ENCODE measurements around the gene CD164L2.
A peak's percentile ranks its signal among the peaks of the same experiment; 100 is the strongest.

The CD164L2 gene

DNA sequence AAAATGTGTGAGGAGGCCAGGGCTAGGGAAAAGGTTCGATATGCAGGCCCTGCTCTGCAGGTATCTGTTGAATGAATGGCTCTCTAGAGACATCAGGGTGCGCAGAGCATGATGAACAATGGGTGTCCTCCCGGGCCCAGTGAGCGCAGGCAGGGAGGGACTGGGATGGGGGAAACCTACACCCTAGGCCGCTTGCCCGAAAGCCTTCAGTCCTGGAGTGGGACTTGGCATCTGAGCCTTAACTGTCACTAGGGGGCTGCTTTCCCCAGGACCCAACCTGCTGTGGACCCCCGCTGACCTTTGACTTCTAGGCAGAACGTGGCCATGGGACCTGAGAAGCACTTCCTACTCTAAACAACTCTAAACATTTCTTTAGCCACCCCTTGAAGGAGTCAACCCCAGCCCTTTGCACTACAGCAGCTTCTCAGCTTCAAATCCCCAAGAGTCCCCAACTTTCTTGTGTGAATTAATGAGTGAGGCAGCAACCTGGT is 15.9 kb downstream of the CD164L2 start:
- ATAC-seq: peak; percentile 3; the same call in 1 of the 3 replicates
- no peak for TF ChIP-seq PPARA (CRISPR knock-in tag; IDR thresholded peaks at IDR 0.05; ENCODE audit: borderline replicate concordance)
- TF ChIP-seq OSR1 (CRISPR knock-in tag; IDR thresholded peaks at IDR 0.05): no peak
- TF ChIP-seq ARNTL (CRISPR knock-in tag; IDR thresholded peaks at IDR 0.05; ENCODE audit: borderline replicate concordance, low read depth): no peak
- no peak for TF ChIP-seq ZFP30 (CRISPR knock-in tag; IDR thresholded peaks at IDR 0.05)

DNA sequence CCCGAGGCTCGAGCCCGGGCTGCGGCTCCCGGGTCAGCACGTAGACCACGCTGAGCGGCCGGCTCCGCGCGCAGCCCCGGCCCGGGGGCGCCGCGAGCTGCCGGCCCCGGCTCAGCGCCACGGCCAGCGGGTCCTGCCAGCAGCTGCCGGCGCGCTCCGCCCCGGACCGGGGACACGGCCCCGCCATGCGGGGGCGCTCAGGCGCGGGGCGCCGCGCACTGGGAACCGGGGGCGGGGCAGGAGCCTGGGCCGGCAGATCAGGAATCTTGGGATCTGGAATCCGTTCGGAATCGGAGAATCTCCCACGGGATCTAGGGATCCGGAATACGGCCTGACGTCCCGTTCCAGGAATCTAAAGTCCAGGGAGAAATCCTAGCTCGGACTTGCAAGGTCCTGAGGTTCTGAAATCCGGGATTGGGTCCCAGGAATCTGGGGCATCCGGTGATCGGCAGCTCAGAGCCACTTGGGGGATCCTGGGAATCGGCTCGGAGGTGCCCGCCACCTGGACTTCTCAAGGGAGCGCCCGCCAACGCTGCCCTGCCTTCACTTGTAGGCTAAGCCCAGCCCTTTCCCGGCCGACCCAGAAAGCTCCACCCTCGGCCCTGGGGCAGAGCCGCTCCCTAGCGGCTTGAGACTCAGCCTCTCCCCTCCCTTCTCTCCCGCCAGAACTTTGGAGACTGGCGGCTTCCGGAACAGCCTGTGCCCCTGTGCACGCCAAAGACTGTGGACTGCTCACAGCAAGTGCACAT is 16.5 kb downstream of the CD164L2 start, which contains the start of gene MAP3K6:
Gene MAP3K6 (minus strand): TSS at position 551 of the 749 bp plus-strand sequence. CDS start 364 bp downstream, at position 187.
- TF ChIP-seq, protein P1, sequence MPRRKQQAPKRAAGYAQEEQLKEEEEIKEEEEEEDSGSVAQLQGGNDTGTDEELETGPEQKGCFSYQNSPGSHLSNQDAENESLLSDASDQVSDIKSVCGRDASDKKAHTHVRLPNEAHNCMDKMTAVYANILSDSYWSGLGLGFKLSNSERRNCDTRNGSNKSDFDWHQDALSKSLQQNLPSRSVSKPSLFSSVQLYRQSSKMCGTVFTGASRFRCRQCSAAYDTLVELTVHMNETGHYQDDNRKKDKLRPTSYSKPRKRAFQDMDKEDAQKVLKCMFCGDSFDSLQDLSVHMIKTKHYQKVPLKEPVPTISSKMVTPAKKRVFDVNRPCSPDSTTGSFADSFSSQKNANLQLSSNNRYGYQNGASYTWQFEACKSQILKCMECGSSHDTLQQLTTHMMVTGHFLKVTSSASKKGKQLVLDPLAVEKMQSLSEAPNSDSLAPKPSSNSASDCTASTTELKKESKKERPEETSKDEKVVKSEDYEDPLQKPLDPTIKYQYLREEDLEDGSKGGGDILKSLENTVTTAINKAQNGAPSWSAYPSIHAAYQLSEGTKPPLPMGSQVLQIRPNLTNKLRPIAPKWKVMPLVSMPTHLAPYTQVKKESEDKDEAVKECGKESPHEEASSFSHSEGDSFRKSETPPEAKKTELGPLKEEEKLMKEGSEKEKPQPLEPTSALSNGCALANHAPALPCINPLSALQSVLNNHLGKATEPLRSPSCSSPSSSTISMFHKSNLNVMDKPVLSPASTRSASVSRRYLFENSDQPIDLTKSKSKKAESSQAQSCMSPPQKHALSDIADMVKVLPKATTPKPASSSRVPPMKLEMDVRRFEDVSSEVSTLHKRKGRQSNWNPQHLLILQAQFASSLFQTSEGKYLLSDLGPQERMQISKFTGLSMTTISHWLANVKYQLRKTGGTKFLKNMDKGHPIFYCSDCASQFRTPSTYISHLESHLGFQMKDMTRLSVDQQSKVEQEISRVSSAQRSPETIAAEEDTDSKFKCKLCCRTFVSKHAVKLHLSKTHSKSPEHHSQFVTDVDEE (CRISPR knock-in tag; IDR thresholded peaks at IDR 0.05): no peak
- TF ChIP-seq ISL1 (CRISPR knock-in tag; IDR thresholded peaks at IDR 0.05): no peak
- no peak for TF ChIP-seq ZNF565 (CRISPR knock-in tag; conservative IDR thresholded peaks at IDR 0.05; ENCODE audit: low read depth)
- no peak for TF ChIP-seq SNAI2 (CRISPR knock-in tag; IDR thresholded peaks at IDR 0.05)
- no peak for TF ChIP-seq TOX (CRISPR knock-in tag; IDR thresholded peaks at IDR 0.05; ENCODE audit: borderline replicate concordance)
- no peak for TF ChIP-seq OSR1 (CRISPR knock-in tag; IDR thresholded peaks at IDR 0.05)
- TF ChIP-seq ESRRG (CRISPR knock-in tag; IDR thresholded peaks at IDR 0.05): no peak
- no peak for TF ChIP-seq ZNF70 (CRISPR knock-in tag; IDR thresholded peaks at IDR 0.05)
- TF ChIP-seq PATZ1 (CRISPR knock-in tag; IDR thresholded peaks at IDR 0.05; ENCODE audit: borderline replicate concordance): no peak
- no peak for TF ChIP-seq ZNF8 (CRISPR knock-in tag; IDR thresholded peaks at IDR 0.05)
- no peak for TF ChIP-seq TCF4 (CRISPR knock-in tag; IDR thresholded peaks at IDR 0.05; ENCODE audit: borderline replicate concordance)
- TF ChIP-seq ZFP3 (CRISPR knock-in tag; IDR thresholded peaks at IDR 0.05): no peak
- TF ChIP-seq CREB5 (CRISPR knock-in tag; IDR thresholded peaks at IDR 0.05; ENCODE audit: low read depth): no peak
- TF ChIP-seq CSDC2 (CRISPR knock-in tag; IDR thresholded peaks at IDR 0.05): no peak
- no peak for TF ChIP-seq CSRNP3 (CRISPR knock-in tag; IDR thresholded peaks at IDR 0.05)
- TF ChIP-seq BACH2 (CRISPR knock-in tag; IDR thresholded peaks at IDR 0.05; ENCODE audit: borderline replicate concordance): no peak
- no peak for TF ChIP-seq ZFP30 (CRISPR knock-in tag; IDR thresholded peaks at IDR 0.05)
- peak; percentile 81 for ATAC-seq

GRCh38 chr1:27366113-27366410 is 17.1 kb downstream of the CD164L2 start:
- TF ChIP-seq BACH2 (CRISPR knock-in tag; IDR thresholded peaks at IDR 0.05; ENCODE audit: borderline replicate concordance) (no peak), ZNF565 (CRISPR knock-in tag; conservative IDR thresholded peaks at IDR 0.05; ENCODE audit: low read depth) (no peak), POU6F1 (CRISPR knock-in tag; IDR thresholded peaks at IDR 0.05; ENCODE audit: borderline replicate concordance, low read depth) (no peak), OSR1 (CRISPR knock-in tag; IDR thresholded peaks at IDR 0.05) (no peak), ARNTL (CRISPR knock-in tag; IDR thresholded peaks at IDR 0.05; ENCODE audit: borderline replicate concordance, low read depth) (no peak)
- peak; percentile 67 for ATAC-seq
